ENCODE measurements around the gene USP22. TPM values are rescaled to one million over a fixed set of nuclear protein-coding genes. Genes with fewer than 3 reads are reported as not detected.

USP22 gene
- total and polyA plus RNA-seq, 2 of the 4 experiments (the other 2 are of a cell fraction) = 161 to 319 TPM

GRCh38 chr17:21027031-21027430, 15.8 kb downstream of the USP22 start:
- TF ChIP-seq BHLHE40 (IDR thresholded peaks at IDR 0.05; ENCODE audit: low read depth, low read length) = no peak
- no peak for TF ChIP-seq MAZ (IDR thresholded peaks at IDR 0.05; ENCODE audit: borderline replicate concordance, low read depth, low read length)
- TF ChIP-seq SMC3 (IDR thresholded peaks at IDR 0.05; ENCODE audit: low read depth, low read length) = no peak
- TF ChIP-seq MAFK (IDR thresholded peaks at IDR 0.05; ENCODE audit: low read depth, low read length) = no peak
- TF ChIP-seq RAD21 (IDR thresholded peaks at IDR 0.05; ENCODE audit: low read length) = no peak
- TF ChIP-seq FOS (IDR thresholded peaks at IDR 0.05; ENCODE audit: low read depth, low read length) = no peak
- TF ChIP-seq RFX5 (IDR thresholded peaks at IDR 0.05; ENCODE audit: low read depth, low read length) = no peak
- no peak for TF ChIP-seq POLR2A (IDR thresholded peaks at IDR 0.05; ENCODE audit: low read depth, low read length)
- no peak for TF ChIP-seq CTCF (conservative IDR thresholded peaks at IDR 0.05; ENCODE audit: low read depth, low read length)
- no peak for TF ChIP-seq CEBPB (IDR thresholded peaks at IDR 0.05; ENCODE audit: low read depth, low read length)
- TF ChIP-seq RCOR1 (IDR thresholded peaks at IDR 0.05; ENCODE audit: insufficient replicate concordance, low read length) = no peak
- no peak for TF ChIP-seq NFE2L2 (IDR thresholded peaks at IDR 0.05; ENCODE audit: low read depth, low read length)
- TF ChIP-seq USF2 (IDR thresholded peaks at IDR 0.05; ENCODE audit: low read depth, low read length) = no peak
- TF ChIP-seq ELK1 (IDR thresholded peaks at IDR 0.05; ENCODE audit: borderline replicate concordance, low read depth, low read length) = no peak
- TF ChIP-seq MXI1 (IDR thresholded peaks at IDR 0.05; ENCODE audit: borderline replicate concordance, low read depth, low read length) = no peak
- TF ChIP-seq CHD1 (IDR thresholded peaks at IDR 0.05; ENCODE audit: low read depth, low read length) = no peak
- Histone ChIP-seq H2BK120ac (ENCODE audit: low read depth, low read length) (no peak overlapping the region), H3K4me3 (ENCODE audit: insufficient read depth, low read depth, low read length) (no peak overlapping the region), H2BK5ac (ENCODE audit: low read depth, low read length, poor library complexity, severe bottlenecking) (no peak overlapping the region), H3K56ac (ENCODE audit: extremely low read depth, insufficient read depth, low read length) (no peak overlapping the region), H3K23ac (ENCODE audit: low read depth, low read length) (no peak overlapping the region), H2AFZ (replicated peaks; ENCODE audit: low read length, poor library complexity) (no peak overlapping the region), H3K9me3 (ENCODE audit: control insufficient read depth, insufficient read depth, low read length) (no peaks in the 10 kb centered on the region), H3K18ac (ENCODE audit: low read depth, low read length) (no peak overlapping the region), H3K9ac (ENCODE audit: low read depth, low read length) (no peak overlapping the region), H4K91ac (ENCODE audit: insufficient read depth, low read depth, low read length) (no peak overlapping the region), H2AK5ac (ENCODE audit: low read depth, low read length) (no peak overlapping the region), H3K79me1 (ENCODE audit: low read depth in 1 of 2, low read length in 2 of 2) (peaks cover 0 to 60% of the 10 kb centered on the region in 2 experiments; a peak in 2 of 4 replicates), H2BK15ac (ENCODE audit: low read depth, low read length) (no peak overlapping the region), H3K27ac (ENCODE audit: insufficient read depth, low read length) (no peak overlapping the region), H3K9me1 (ENCODE audit: insufficient read depth, low read length) (peaks cover 31% of the 10 kb centered on the region), H2BK20ac (ENCODE audit: low read depth, low read length) (no peak overlapping the region), H3K4me2 (ENCODE audit: low read depth, low read length) (no peak overlapping the region), H3K14ac (replicated peaks; ENCODE audit: low read depth, low read length) (no peak overlapping the region), H3K27me3 (ENCODE audit: control insufficient read depth, insufficient read depth, low read length) (no peaks in the 10 kb centered on the region), H3K4me1 (ENCODE audit: control insufficient read depth, insufficient read depth, low read length) (peaks cover 19% of the 10 kb centered on the region), H4K20me1 (ENCODE audit: insufficient read depth, low read length) (peaks cover 100% of the 10 kb centered on the region), H3K36me3 (ENCODE audit: control insufficient read depth, insufficient read depth, low read length) (peaks cover 41% of the 10 kb centered on the region), H2AK9ac (replicated peaks; ENCODE audit: low read depth, low read length, poor library complexity) (no peak overlapping the region), H3K4ac (ENCODE audit: low read depth, low read length) (no peak overlapping the region), H4K5ac (ENCODE audit: low read depth, low read length) (no peak overlapping the region), H4K8ac (ENCODE audit: low read depth in 2 of 2, low read length in 2 of 2) (no peak overlapping the region)
- in situ Hi-C loops (cut with MboI; ENCODE audit: low sequenced_read_pairs) (no loop called here), intact Hi-C loops (cut with micrococcal nuclease) (no loop called here), dilution Hi-C loops (cut with HindIII; ENCODE audit: low sequenced_read_pairs, unreplicated experiment) (no loop called here)
- ATAC-seq (ENCODE audit: low read depth) (no peak), DNase-seq (no peak)
- POLR2A ChIA-PET (ENCODE audit: unreplicated experiment) = no interaction called here
- 90% methylated on average over 6 of the region's 14 CpGs; no CpG with 5 or more reads in 1 of the 2 experiments for WGBS, 2 experiments (ENCODE audit: extremely low coverage in 2 of 2, insufficient read length in 1 of 2)
- BruUV-seq (replicated peaks) = no TSS peak
- CTCF ChIA-PET = no interaction called here
